Astrocyte of the cerebellum (primary cell): Measurements from ENCODE around the gene ZBTB16.

Experiments used
- DNase-seq: peaks from one replicate; pipeline ENCODE4 v3.0.0-alpha.2; 2011; ENCODE audit warnings: low read depth
- H3K4me3 ChIP-seq: 2 replicates; pipeline ENCODE4 v1.5.1; 2011; ENCODE audit warnings: mild to moderate bottlenecking, low read depth, low read length, moderate library complexity
- CTCF ChIP-seq: IDR thresholded peaks from 2 replicates; pipeline ENCODE4 v1.5.1; 2012; ENCODE audit warnings: low read length, low read depth, moderate library complexity, mild to moderate bottlenecking; ENCODE audit errors: missing control alignments
- in situ Hi-C: cut with HindIII; loops from 2 replicates; pipeline ENCODE4 v1.10.0; 2017; ENCODE audit warnings: low sequenced_read_pairs

ZBTB16 gene

GRCh38 chr11:114290503-114291235 is 231.2 kb downstream of the ZBTB16 start:
- no peak overlapping the region for H3K4me3 ChIP-seq
- in situ Hi-C loops, result no loop called here
- TF ChIP-seq CTCF, result no peak
- DNase-seq, result no peak

- in situ Hi-C loops, result no loop called here
- no peak overlapping the region for H3K4me3 ChIP-seq
- TF ChIP-seq CTCF, result no peak
- peak; percentile 75 for DNase-seq
Measured at GRCh38 chr11:114291381-114291780, 231.9 kb downstream of the ZBTB16 start.

GRCh38 chr11:114291842-114292680 is 232.6 kb downstream of the ZBTB16 start:
- DNase-seq, result peak; percentile 89
- no peak overlapping the region for H3K4me3 ChIP-seq
- TF ChIP-seq CTCF, result no peak
- in situ Hi-C loops, result no loop called here

GRCh38 chr11:114293201-114293711 is 233.7 kb downstream of the ZBTB16 start:
- no peak overlapping the region for H3K4me3 ChIP-seq
- no peak for DNase-seq
- no peak for TF ChIP-seq CTCF
- in situ Hi-C loops, result no loop called here

GRCh38 chr11:114295676-114296604 is 236.4 kb downstream of the ZBTB16 start, which contains the start of gene NNMT:
TSS of gene NNMT (plus strand) at chr11:114296399. CDS start at chr11:114296557, 158 bp downstream.
- in situ Hi-C loops, result no loop called here
- TF ChIP-seq CTCF, result no peak
- H3K4me3 ChIP-seq, result peak within 1 kb of the TSS; percentile 69
- peak; percentile 98 for DNase-seq
